Liver (tissue), 9 donors: Measurements from ENCODE around the gene CBFA2T3. TPM values are rescaled to one million over a fixed set of nuclear protein-coding genes. Genes with fewer than 3 reads are reported as not detected.

Experiments
- DNase-seq: peaks from one replicate; pipeline ENCODE4 v3.0.0-alpha.2; 2017; ENCODE audit warnings: low spot score
- H3K27ac ChIP-seq, 2 donors: one replicate each; pipeline ENCODE4 v1.7.0; 2013; ENCODE audit warnings: inconsistent platforms in 2 of 2, low read length in 2 of 2, control low read depth in 1 of 2, low read depth in 1 of 2, mild to moderate bottlenecking in 1 of 2
- H3K27me3 ChIP-seq, 4 donors: one replicate each; pipeline versions ENCODE4 v1.6.1 to v1.7.0; 2013; ENCODE audit warnings: low read length in 3 of 4, inconsistent platforms in 1 of 4, mild to moderate bottlenecking in 1 of 4, moderate library complexity in 1 of 4; ENCODE audit not compliant: control insufficient read depth in 4 of 4, insufficient read depth in 4 of 4
- H3K36me3 ChIP-seq, 4 donors: one replicate each; pipeline versions ENCODE4 v1.6.1 to v1.7.0; 2013; ENCODE audit warnings: low read length in 3 of 4, mild to moderate bottlenecking in 3 of 4, low read depth in 1 of 4, moderate library complexity in 1 of 4; ENCODE audit not compliant: control insufficient read depth in 4 of 4, insufficient read depth in 3 of 4
- H3K4me1 ChIP-seq, 4 donors: one replicate each; pipeline versions ENCODE4 v1.6.1 to v1.7.0; 2013; ENCODE audit warnings: low read length in 3 of 4, mild to moderate bottlenecking in 3 of 4, moderate library complexity in 1 of 4; ENCODE audit not compliant: control insufficient read depth in 4 of 4, insufficient read depth in 4 of 4
- H3K4me3 ChIP-seq, 3 donors: one replicate each; pipeline versions ENCODE4 v1.6.1 to v1.7.0; 2013; ENCODE audit warnings: low read length in 3 of 3, control low read depth in 1 of 3, low read depth in 1 of 3, mild to moderate bottlenecking in 1 of 3
- H3K9ac ChIP-seq, 2 donors: one replicate each; pipeline ENCODE4 v1.7.0; 2013; ENCODE audit warnings: low read length in 2 of 2, mild to moderate bottlenecking in 2 of 2, moderate library complexity in 2 of 2, control low read depth in 1 of 2, low read depth in 1 of 2
- H3K9me3 ChIP-seq, 4 donors: one replicate each; pipeline versions ENCODE4 v1.6.1 to v1.7.0; 2013; ENCODE audit warnings: low read length in 3 of 4; ENCODE audit not compliant: control insufficient read depth in 4 of 4
- ATF3 ChIP-seq: IDR thresholded peaks from 2 replicates; pipeline ENCODE4 v1.6.1; 2016; ENCODE audit warnings: antibody characterized with exemption
- CTCF ChIP-seq: fragments of 150-350 bp; IDR thresholded peaks from 2 replicates; pipeline ENCODE4 v1.5.1; 2017; ENCODE audit warnings: improper control_type of control experiment, low read depth, low read length; ENCODE audit not compliant: missing input control
- FOXA1 ChIP-seq: IDR thresholded peaks from 2 replicates; pipeline ENCODE4 v1.6.1; 2016; ENCODE audit warnings: antibody characterized with exemption
- FOXA2 ChIP-seq: IDR thresholded peaks from 2 replicates; pipeline ENCODE4 v1.6.1; 2016; ENCODE audit warnings: antibody characterized with exemption
- GABPA ChIP-seq, 2 donors: IDR thresholded peaks in 1 of 2; conservative IDR thresholded peaks in 1 of 2; 2 replicates each; pipeline ENCODE4 v1.6.1; 2016; ENCODE audit warnings: antibody characterized with exemption in 2 of 2, mild to moderate bottlenecking in 1 of 2, moderate library complexity in 1 of 2
- HNF4A ChIP-seq, 2 donors: conservative IDR thresholded peaks; 2 replicates each; pipeline ENCODE4 v1.6.1; 2016; ENCODE audit warnings: antibody characterized with exemption in 2 of 2, mild to moderate bottlenecking in 2 of 2
- HNF4G ChIP-seq: IDR thresholded peaks from 2 replicates; pipeline ENCODE4 v1.6.1; 2016; ENCODE audit warnings: antibody characterized with exemption
- JUND ChIP-seq, 2 donors: IDR thresholded peaks; 2 replicates each; pipeline ENCODE4 v1.6.1; 2016; ENCODE audit warnings: antibody characterized with exemption in 2 of 2
- MAX ChIP-seq: IDR thresholded peaks from 2 replicates; pipeline ENCODE4 v1.6.1; 2016; ENCODE audit warnings: antibody characterized with exemption
- NR2F2 ChIP-seq: IDR thresholded peaks from 2 replicates; pipeline ENCODE4 v1.6.1; 2016; ENCODE audit warnings: antibody characterized with exemption
- RAD21 ChIP-seq, 2 donors: IDR thresholded peaks; 2 replicates each; pipeline ENCODE4 v1.6.1; 2016; ENCODE audit warnings: antibody characterized with exemption in 2 of 2, mild to moderate bottlenecking in 2 of 2
- REST ChIP-seq: IDR thresholded peaks from 2 replicates; pipeline ENCODE4 v1.6.1; 2016; ENCODE audit warnings: antibody characterized with exemption, mild to moderate bottlenecking
- RXRA ChIP-seq, 2 donors: IDR thresholded peaks; 2 replicates each; pipeline ENCODE4 v1.6.1; 2017 to 2018; ENCODE audit warnings: antibody characterized with exemption in 2 of 2, mild to moderate bottlenecking in 1 of 2
- SP1 ChIP-seq: IDR thresholded peaks from 2 replicates; pipeline ENCODE4 v1.6.1; 2018; ENCODE audit warnings: antibody characterized with exemption, mild to moderate bottlenecking
- TAF1 ChIP-seq: conservative IDR thresholded peaks from 2 replicates; pipeline ENCODE4 v1.6.1; 2016; ENCODE audit warnings: antibody characterized with exemption, mild to moderate bottlenecking
- YY1 ChIP-seq: IDR thresholded peaks from 2 replicates; pipeline ENCODE4 v1.6.1; 2016; ENCODE audit warnings: antibody characterized with exemption, mild to moderate bottlenecking
- ZBTB33 ChIP-seq: IDR thresholded peaks from 2 replicates; pipeline ENCODE4 v1.6.1; 2016; ENCODE audit warnings: antibody characterized with exemption
- WGBS: extraction: QIAGEN DNeasy Blood & Tissue Kit; methylation state at CpG from one replicate; pipeline ENCODE4 v1.1.7; 2013; 5-methylcytosine and 5-hydroxymethylcytosine counted together
- polyA plus RNA-seq, 2 donors: library from polyadenylated mRNA; stranded (reverse) in 1 of 2; unstranded in 1 of 2; fragments of 200-250 nt in 1 of 2; fragments of >200 nt in 1 of 2; fragmentation: Nextera tagmentation in 1 of 2; extraction: Ambion mirVana in 1 of 2; gene quantifications; one replicate each; pipeline versions ENCODE4 v1.2.1 to v1.2.3, GENCODE V29; 2013 to 2015
- total RNA-seq, 2 donors: library from RNA; depleted of rRNA; stranded (reverse); fragments of >200 nt; gene quantifications; one replicate each; pipeline ENCODE4 v1.2.3, GENCODE V29; 2014
- donor health status: healthy.
- donor health status: healthy.
- donor health status: healthy.
- donor health status: healthy.
- donor health status: healthy.

Gene CBFA2T3
- total and polyA plus RNA-seq, 4 donors = 1.4 to 4.5 (median 3.1) TPM

GRCh38 chr16:88972349-88972748, 4.7 kb downstream of the CBFA2T3 start:
- Histone ChIP-seq H3K9me3 (no peaks in the 10 kb centered on the region), H3K9ac (no peak overlapping the region), H3K27me3 (peaks cover 0 to 6% (median 2%) of the 10 kb centered on the region in 4 donors), H3K27ac (no peak overlapping the region), H3K36me3 (no peaks in the 10 kb centered on the region), H3K4me3 (no peak overlapping the region), H3K4me1 (peaks cover 0 to 15% (median 0%) of the 10 kb centered on the region in 4 donors)
- TF ChIP-seq YY1 (no peak), JUND (IDR thresholded peaks at IDR 0.05) (no peak), RXRA (IDR thresholded peaks at IDR 0.05) (no peak), REST (no peak), SP1 (no peak), GABPA (IDR thresholded peaks at IDR 0.05 in 1 of 2, conservative IDR thresholded peaks at IDR 0.05 in 1 of 2) (no peak), ZBTB33 (no peak), ATF3 (no peak), NR2F2 (no peak), RAD21 (IDR thresholded peaks at IDR 0.05) (no peak), TAF1 (no peak), HNF4G (no peak), HNF4A (conservative IDR thresholded peaks at IDR 0.05) (no peak), MAX (no peak)
- no peak for DNase-seq
- 33% methylated on average over 6 of the region's 6 CpGs for WGBS

- Histone ChIP-seq H3K9me3 (no peaks in the 10 kb centered on the region), H3K27ac (no peak overlapping the region)
- WGBS = 67% methylated on average over 29 of the region's 29 CpGs
- TF ChIP-seq JUND (IDR thresholded peaks at IDR 0.05) = no peak
- TF ChIP-seq NR2F2 = no peak
- no peak for TF ChIP-seq SP1
- TF ChIP-seq TAF1 = no peak
- no peak for TF ChIP-seq HNF4G
- no peak for TF ChIP-seq GABPA (IDR thresholded peaks at IDR 0.05 in 1 of 2, conservative IDR thresholded peaks at IDR 0.05 in 1 of 2)
- no peak for TF ChIP-seq MAX
- no peak for TF ChIP-seq FOXA1
- TF ChIP-seq RAD21 (IDR thresholded peaks at IDR 0.05) = no peak
- TF ChIP-seq CTCF = no peak
- TF ChIP-seq HNF4A (conservative IDR thresholded peaks at IDR 0.05) = no peak
- TF ChIP-seq ATF3 = no peak
- TF ChIP-seq FOXA2 = no peak
- TF ChIP-seq ZBTB33 = no peak
- TF ChIP-seq RXRA (IDR thresholded peaks at IDR 0.05) = no peak
- no peak for TF ChIP-seq YY1
Observed at GRCh38 chr16:88971371-88972097, 5.5 kb downstream of the CBFA2T3 start.

More at GRCh38 chr16:88971371-88972097, 5.5 kb downstream of the CBFA2T3 start:
- DNase-seq = no peak
- Histone ChIP-seq H3K4me1 (peaks cover 0 to 10% (median 0%) of the 10 kb centered on the region in 4 donors), H3K27me3 (peaks cover 0 to 6% (median 2%) of the 10 kb centered on the region in 4 donors), H3K36me3 (no peaks in the 10 kb centered on the region), H3K4me3 (no peak overlapping the region), H3K9ac (no peak overlapping the region)
